PFSK-1 (cell line): ENCODE measurements around the gene SYNE1.

Experiments used
- FOXP2 ChIP-seq: optimal IDR thresholded peaks from 2 replicates; pipeline ENCODE3; 2011; ENCODE audit warnings: borderline replicate concordance, control low read depth, inconsistent platforms; ENCODE audit not compliant: insufficient read depth; ENCODE audit errors: extremely low read length, extremely low read depth
- POLR2AphosphoS5 ChIP-seq: IDR thresholded peaks from 2 replicates; pipeline ENCODE4 v1.6.1; 2012; ENCODE audit warnings: low read depth, mild to moderate bottlenecking, control low read depth, low read length, moderate library complexity
- REST ChIP-seq, 2 experiments: IDR thresholded peaks; 2 replicates each; pipeline versions ENCODE4 v1.6.1 to v1.8.0; 2011 to 2012; ENCODE audit warnings: low read depth in 2 of 2, low read length in 2 of 2, control low read depth in 1 of 2, inconsistent platforms in 1 of 2, mild to moderate bottlenecking in 1 of 2, moderate library complexity in 1 of 2; ENCODE audit not compliant: insufficient read depth in 1 of 2
- SIN3A ChIP-seq: IDR thresholded peaks from 2 replicates; pipeline ENCODE4 v1.6.1; 2012; ENCODE audit warnings: mild to moderate bottlenecking, low read length, moderate library complexity, borderline replicate concordance; ENCODE audit not compliant: insufficient read depth
- TAF1 ChIP-seq: IDR thresholded peaks from 2 replicates; pipeline ENCODE4 v1.6.1; 2012; ENCODE audit warnings: low read length, control low read depth, borderline replicate concordance; ENCODE audit not compliant: insufficient read depth

The SYNE1 gene

GRCh38 chr6:152529369-152529768, 107.8 kb downstream of the SYNE1 start:
- no peak for TF ChIP-seq FOXP2
- no peak for TF ChIP-seq POLR2AphosphoS5
- TF ChIP-seq REST (IDR thresholded peaks at IDR 0.05; ENCODE audit: insufficient read depth in 1 of 2, low read depth in 2 of 2, low read length in 2 of 2): no peak
- TF ChIP-seq TAF1: no peak
- no peak for TF ChIP-seq SIN3A

DNA sequence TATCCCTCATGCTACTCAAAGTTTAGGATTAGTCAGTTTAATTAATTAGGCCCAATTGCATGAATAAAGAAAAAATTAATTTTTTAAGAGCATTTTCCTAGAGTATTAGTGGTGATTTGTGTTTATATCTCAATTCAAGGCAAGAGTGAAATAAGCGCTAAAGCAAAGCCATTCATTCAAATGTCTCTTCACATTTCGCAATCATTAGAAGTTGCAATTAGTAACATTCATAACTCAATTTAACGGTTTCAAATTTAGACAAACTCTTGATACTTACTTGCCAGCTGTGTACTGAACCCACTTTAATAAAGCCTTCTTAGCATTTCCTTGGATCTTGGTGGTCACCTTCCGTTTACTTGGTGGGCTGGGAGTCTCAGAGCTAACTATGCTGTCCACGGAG, 127.2 kb downstream of the SYNE1 start:
- TF ChIP-seq SIN3A: no peak
- no peak for TF ChIP-seq POLR2AphosphoS5
- TF ChIP-seq REST (IDR thresholded peaks at IDR 0.05; ENCODE audit: insufficient read depth in 1 of 2, low read depth in 2 of 2, low read length in 2 of 2): no peak
- no peak for TF ChIP-seq TAF1
- TF ChIP-seq FOXP2: no peak

DNA sequence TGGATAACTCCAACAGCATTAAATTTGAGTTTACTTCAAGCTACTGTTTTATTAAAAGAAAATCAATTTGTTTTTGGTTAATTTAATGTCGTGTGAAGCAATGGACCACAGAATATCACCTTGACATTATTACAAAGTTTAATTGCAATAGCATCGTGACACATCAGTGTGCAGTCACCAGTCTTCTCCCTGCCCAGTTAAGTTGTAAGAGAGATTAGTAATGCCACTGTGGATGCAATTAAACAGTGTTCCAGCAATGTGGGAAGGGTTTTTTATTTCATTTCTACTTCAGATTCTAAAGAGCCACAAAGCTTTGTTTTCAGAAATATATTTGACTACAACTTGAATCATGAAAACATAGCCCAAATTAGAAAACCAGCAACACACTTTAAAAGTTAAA, 128.7 kb downstream of the SYNE1 start:
- TF ChIP-seq SIN3A (no peak), TAF1 (no peak), FOXP2 (no peak), POLR2AphosphoS5 (no peak), REST (IDR thresholded peaks at IDR 0.05; ENCODE audit: insufficient read depth in 1 of 2, low read depth in 2 of 2, low read length in 2 of 2) (no peak)

GRCh38 chr6:152503546-152503945, 133.6 kb downstream of the SYNE1 start:
- TF ChIP-seq SIN3A: no peak
- no peak for TF ChIP-seq REST (IDR thresholded peaks at IDR 0.05; ENCODE audit: insufficient read depth in 1 of 2, low read depth in 2 of 2, low read length in 2 of 2)
- TF ChIP-seq TAF1: no peak
- TF ChIP-seq FOXP2: no peak
- no peak for TF ChIP-seq POLR2AphosphoS5

GRCh38 chr6:152502421-152503188, 134.6 kb downstream of the SYNE1 start:
- TF ChIP-seq POLR2AphosphoS5: no peak
- TF ChIP-seq SIN3A: no peak
- TF ChIP-seq FOXP2: no peak
- no peak for TF ChIP-seq TAF1
- TF ChIP-seq REST (IDR thresholded peaks at IDR 0.05; ENCODE audit: insufficient read depth in 1 of 2, low read depth in 2 of 2, low read length in 2 of 2): no peak
